MCF 10A (cell line): Measurements from ENCODE around the gene CDK18. TPM values are rescaled to one million over a fixed set of nuclear protein-coding genes. Genes with fewer than 3 reads are reported as not detected.

ENCODE experiments used
- BruUV-seq: library from RNA; stranded (reverse); fragments of 400-500 nt; replicated peaks from 2 replicates; lab custom pipeline; 2021; lab: Mats Ljungman, UMichigan
- CTCF ChIA-PET: fragments of 300-600 bp; sonication (Branson Sonifier 250); formaldehyde crosslinking; extraction: SDS; loops from one replicate; lab custom pipeline; 2021; ENCODE audit warnings: antibody characterized with exemption, inconsistent platforms; lab: Yijun Ruan, JAX
- POLR2A ChIA-PET: fragments of 300-600, 350-650 bp; sonication (Branson Sonifier 250); formaldehyde crosslinking; extraction: SDS; loops from one replicate; lab custom pipeline; 2020; ENCODE audit warnings: antibody characterized with exemption, inconsistent platforms; lab: Yijun Ruan, JAX
- DNase-seq: peaks from one replicate; pipeline ENCODE4 v3.0.0-alpha.2; 2018; ENCODE audit not compliant: unreplicated experiment
- H3K27ac Mint-ChIP-seq: one replicate; pipeline ENCODE4 v1.8.0; 2022; ENCODE audit warnings: mild to moderate bottlenecking, low read depth, mixed read lengths; ENCODE audit not compliant: unreplicated experiment
- H3K27me3 Mint-ChIP-seq: one replicate; pipeline ENCODE4 v1.8.0; 2022; ENCODE audit warnings: mixed read lengths; ENCODE audit not compliant: insufficient read depth, unreplicated experiment
- H3K36me3 Mint-ChIP-seq: one replicate; pipeline ENCODE4 v1.8.0; 2022; ENCODE audit warnings: mild to moderate bottlenecking, moderate library complexity, mixed read lengths; ENCODE audit not compliant: insufficient read depth, unreplicated experiment
- H3K4me1 Mint-ChIP-seq: one replicate; pipeline ENCODE4 v1.8.0; 2022; ENCODE audit warnings: mixed read lengths; ENCODE audit not compliant: insufficient read depth, unreplicated experiment
- H3K4me3 Mint-ChIP-seq: one replicate; pipeline ENCODE4 v1.8.0; 2022; ENCODE audit warnings: mild to moderate bottlenecking, moderate library complexity, mixed read lengths; ENCODE audit not compliant: unreplicated experiment
- H3K9me3 Mint-ChIP-seq: one replicate; pipeline ENCODE4 v1.8.0; 2022; ENCODE audit warnings: mixed read lengths; ENCODE audit not compliant: unreplicated experiment
- CTCF ChIP-seq: fragments of 200-600 bp; IDR thresholded peaks from one replicate; pipeline ENCODE4 v1.8.0; 2022; ENCODE audit warnings: antibody characterized with exemption, mild to moderate bottlenecking; ENCODE audit not compliant: unreplicated experiment
- intact Hi-C: fragments of 100-400 bp; cut with micrococcal nuclease; formaldehyde crosslinking; loops from 2 replicates; pipeline ENCODE4 v1.14.1; 2022
- total RNA-seq: library from RNA; stranded (reverse); gene quantifications from 2 replicates; pipeline ENCODE4 v1.2.3, GENCODE V29; 2022

CDK18 gene
- total RNA-seq, 1 experiment from 2014 or later, result 6.8 TPM

GRCh38 chr1:205528887-205529825 is 24.7 kb downstream of the CDK18 start:
- no peak overlapping the region for H3K27ac Mint-ChIP-seq
- DNase-seq, result peak; percentile 89

GRCh38 chr1:205530116-205530515 is 25.6 kb downstream of the CDK18 start:
- ChIA-PET POLR2A (interaction anchor here (0.8 to 2.5 kb wide), 5 partner anchors 11 to 127 kb away, joined by 3 to 15 read pairs (median 6); partner anchors contain the start of gene ELK4), CTCF (interaction anchor here (0.6 to 30.3 kb wide), 39 partner anchors 7 to 1401 kb away, joined by 3 to 1608 read pairs (median 5); partner anchors contain the start of genes CDK18, ELK4 and SLC45A3)
- Mint-ChIP-seq H3K27ac (no peak overlapping the region), H3K4me1 (peaks cover 6% of the 10 kb centered on the region), H3K9me3 (no peaks in the 10 kb centered on the region), H3K27me3 (no peaks in the 10 kb centered on the region), H3K4me3 (peak overlapping the region; percentile 32), H3K36me3 (no peaks in the 10 kb centered on the region)
- no peak for TF ChIP-seq CTCF
- no TSS peak for BruUV-seq
- DNase-seq, result peak; percentile 36
- intact Hi-C loops, result no loop called here

More at GRCh38 chr1:205528887-205529825, 24.7 kb downstream of the CDK18 start:
- H3K9me3 Mint-ChIP-seq, result no peaks in the 10 kb centered on the region
- intact Hi-C loops, result loop anchor here (1.0 to 2.0 kb wide), 4 partner anchors 63 to 182 kb away; partner anchors contain the start of gene ELK4
- H3K27me3 Mint-ChIP-seq, result no peaks in the 10 kb centered on the region
- POLR2A ChIA-PET, result interaction anchor here (0.5 to 2.5 kb wide), 10 partner anchors 13 to 134 kb away, joined by 3 to 15 read pairs (median 3); no protein-coding TSS in a partner anchor
- no peaks in the 10 kb centered on the region for H3K36me3 Mint-ChIP-seq
- H3K4me3 Mint-ChIP-seq, result peak overlapping the region; percentile 32
- no TSS peak for BruUV-seq
- CTCF ChIA-PET, result interaction anchor here (0.6 to 30.3 kb wide), 47 partner anchors 8 to 1100 kb away, joined by 3 to 1608 read pairs (median 4); partner anchors contain the start of genes CDK18 and ELK4
- H3K4me1 Mint-ChIP-seq, result peaks cover 6% of the 10 kb centered on the region
- peak; percentile 100 for TF ChIP-seq CTCF

- no peak overlapping the region for H3K4me3 Mint-ChIP-seq
- ChIA-PET POLR2A (interaction anchor here (0.7 to 2.2 kb wide), 6 partner anchors 12 to 333 kb away, joined by 3 to 9 read pairs (median 3); partner anchors contain the start of gene ELK4), CTCF (interaction anchor here (0.6 to 30.3 kb wide), 21 partner anchors 9 to 453 kb away, joined by 3 to 1608 read pairs (median 7); partner anchors contain the start of genes CDK18 and ELK4)
- H3K4me1 Mint-ChIP-seq, result peaks cover 6% of the 10 kb centered on the region
- H3K27me3 Mint-ChIP-seq, result no peaks in the 10 kb centered on the region
- intact Hi-C loops, result no loop called here
- no peaks in the 10 kb centered on the region for H3K9me3 Mint-ChIP-seq
- BruUV-seq, result no TSS peak
- no peak for TF ChIP-seq CTCF
- no peaks in the 10 kb centered on the region for H3K36me3 Mint-ChIP-seq
- DNase-seq, result no peak
- H3K27ac Mint-ChIP-seq, result no peak overlapping the region
Measured at GRCh38 chr1:205531191-205532025, 26.9 kb downstream of the CDK18 start.
